ENCODE results near the gene TRIM66. TPM values are rescaled to one million over a fixed set of nuclear protein-coding genes. Genes with fewer than 3 reads are reported as not detected.
A peak's percentile ranks its signal among the peaks of the same experiment; 100 is the strongest.

TRIM66 gene
- total and polyA plus RNA-seq, 2 experiments from 2014 or later: 1.0 to 3.3 TPM

DNA sequence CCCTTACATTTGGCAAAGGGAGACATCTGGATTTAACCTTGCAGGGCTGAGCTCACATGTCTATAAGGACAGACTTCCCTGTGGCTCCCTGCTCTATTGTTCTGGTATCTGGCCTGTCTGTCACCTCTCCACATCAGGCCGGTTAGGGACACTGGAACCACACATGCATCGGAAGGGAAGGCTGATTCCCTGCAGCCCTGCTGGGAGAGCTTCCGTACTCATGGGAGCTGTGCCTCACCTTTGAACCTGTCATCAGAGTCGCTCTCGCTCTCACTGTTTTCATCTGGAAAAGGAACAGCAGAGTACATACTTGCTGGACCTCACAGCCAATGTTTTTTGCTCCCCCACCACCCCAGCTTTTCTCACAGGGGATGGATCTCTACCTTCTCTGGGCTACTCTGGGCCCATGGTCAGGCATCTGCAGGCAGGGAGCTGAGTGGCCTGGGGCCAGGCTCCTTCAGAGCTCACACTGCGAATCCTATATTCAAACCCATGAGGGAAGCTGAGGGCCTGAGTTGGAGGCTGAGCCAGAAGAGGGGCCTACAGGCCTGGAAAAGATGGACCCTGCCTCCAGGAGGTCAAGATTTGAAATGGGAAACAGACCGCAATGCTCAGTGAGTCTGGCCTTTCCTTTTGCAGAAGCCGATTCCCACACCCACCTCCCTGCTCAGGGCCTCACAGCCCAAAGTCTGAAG lies 31.4 kb upstream of the TRIM66 start:
- Histone ChIP-seq H2AFZ (no peak overlapping the region), H3K4me1 (ENCODE audit: insufficient read depth) (peaks cover 5% of the 10 kb centered on the region; the same call in 1 of the 2 replicates), H3K4me2 (no peak overlapping the region), H3K27ac (ENCODE audit: low read depth) (no peak overlapping the region), H3K36me3 (ENCODE audit: insufficient read depth) (no peaks in the 10 kb centered on the region), H3K79me2 (replicated peaks; ENCODE audit: insufficient read depth) (no peaks in the 10 kb centered on the region), H3K4me3 (no peak overlapping the region), H3F3A (replicated peaks; ENCODE audit: low read depth) (no peaks in the 10 kb centered on the region), H3K9me2 (ENCODE audit: insufficient read depth) (no peaks in the 10 kb centered on the region), H3K27me3 (ENCODE audit: insufficient read depth) (no peaks in the 10 kb centered on the region), H4K20me1 (replicated peaks; ENCODE audit: insufficient read depth) (no peaks in the 10 kb centered on the region)
- Mint-ChIP-seq H3K27me3 (ENCODE audit: insufficient read depth, low read depth, poor library complexity) (peaks cover 20% of the 10 kb centered on the region), H3K9me3 (no peaks in the 10 kb centered on the region), H3K4me3 (no peak overlapping the region), H3K4me1 (peaks cover 28% of the 10 kb centered on the region), H3K27ac (0 out of 2 replicates have a peak overlapping the region, but pooled peaks have one; percentile 59), H3K36me3 (ENCODE audit: low read depth) (peaks cover 12% of the 10 kb centered on the region)
- DNase-seq (ENCODE audit: low spot score): no peak
- no peak for ATAC-seq
- TF ChIP-seq EZH2phosphoT487 (IDR thresholded peaks at IDR 0.05; ENCODE audit: unreplicated experiment): no peak
- no peak for TF ChIP-seq CTCF (conservative IDR thresholded peaks at IDR 0.05; ENCODE audit: low read depth in 2 of 2)
- no peak for TF ChIP-seq ETS1 (IDR thresholded peaks at IDR 0.05)

DNA sequence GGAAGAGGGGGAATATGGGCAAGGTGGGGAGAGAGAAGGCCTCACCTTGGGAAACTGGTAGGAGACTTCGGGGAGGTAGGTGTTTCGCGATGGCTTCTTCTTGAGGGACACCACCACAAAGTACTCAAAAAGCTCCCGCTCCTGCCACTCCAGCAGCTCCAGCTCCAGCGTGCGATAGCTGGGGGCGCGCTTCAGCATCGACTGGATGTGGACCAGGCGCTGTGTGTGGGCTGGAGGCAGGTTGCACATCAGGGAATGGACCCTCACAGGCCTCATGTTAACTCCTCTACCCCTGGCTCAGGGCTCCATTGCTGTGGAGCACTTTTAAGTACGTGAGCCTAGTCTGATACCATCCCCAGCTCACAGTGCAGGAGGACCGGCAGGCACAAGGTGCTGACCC lies 30.0 kb upstream of the TRIM66 start:
- H3K4me2 ChIP-seq: no peak overlapping the region
- no peaks in the 10 kb centered on the region for H3K9me2 ChIP-seq (ENCODE audit: insufficient read depth)
- Mint-ChIP-seq H3K9me3 (no peaks in the 10 kb centered on the region), H3K27ac (no peak overlapping the region), H3K4me3 (no peak overlapping the region), H3K27me3 (ENCODE audit: insufficient read depth, low read depth, poor library complexity) (peaks cover 17% of the 10 kb centered on the region), H3K4me1 (peaks cover 22% of the 10 kb centered on the region), H3K36me3 (ENCODE audit: low read depth) (peaks cover 9% of the 10 kb centered on the region)
- H3F3A ChIP-seq (replicated peaks; ENCODE audit: low read depth): no peaks in the 10 kb centered on the region
- no peak for DNase-seq (ENCODE audit: low spot score)
- no peak overlapping the region for H2AFZ ChIP-seq
- H3K36me3 ChIP-seq (ENCODE audit: insufficient read depth): no peaks in the 10 kb centered on the region
- H3K4me1 ChIP-seq (ENCODE audit: insufficient read depth): peaks cover 12% of the 10 kb centered on the region
- no peaks in the 10 kb centered on the region for H4K20me1 ChIP-seq (replicated peaks; ENCODE audit: insufficient read depth)
- no peaks in the 10 kb centered on the region for H3K27me3 ChIP-seq (ENCODE audit: insufficient read depth)
- H3K27ac ChIP-seq (ENCODE audit: low read depth): no peak overlapping the region
- H3K79me2 ChIP-seq (replicated peaks; ENCODE audit: insufficient read depth): no peaks in the 10 kb centered on the region
- no peak for ATAC-seq
- H3K4me3 ChIP-seq: no peak overlapping the region
- TF ChIP-seq CREB1 (CRISPR knock-in tag; IDR thresholded peaks at IDR 0.05; ENCODE audit: low read depth) (no peak), JUNB (IDR thresholded peaks at IDR 0.05; ENCODE audit: unreplicated experiment) (no peak), EZH2 (IDR thresholded peaks at IDR 0.05; ENCODE audit: low read depth, unreplicated experiment) (no peak), POLR2AphosphoS5 (IDR thresholded peaks at IDR 0.05; ENCODE audit: low read depth) (no peak), ETS1 (IDR thresholded peaks at IDR 0.05) (no peak)
- TF ChIP-seq, protein P1, sequence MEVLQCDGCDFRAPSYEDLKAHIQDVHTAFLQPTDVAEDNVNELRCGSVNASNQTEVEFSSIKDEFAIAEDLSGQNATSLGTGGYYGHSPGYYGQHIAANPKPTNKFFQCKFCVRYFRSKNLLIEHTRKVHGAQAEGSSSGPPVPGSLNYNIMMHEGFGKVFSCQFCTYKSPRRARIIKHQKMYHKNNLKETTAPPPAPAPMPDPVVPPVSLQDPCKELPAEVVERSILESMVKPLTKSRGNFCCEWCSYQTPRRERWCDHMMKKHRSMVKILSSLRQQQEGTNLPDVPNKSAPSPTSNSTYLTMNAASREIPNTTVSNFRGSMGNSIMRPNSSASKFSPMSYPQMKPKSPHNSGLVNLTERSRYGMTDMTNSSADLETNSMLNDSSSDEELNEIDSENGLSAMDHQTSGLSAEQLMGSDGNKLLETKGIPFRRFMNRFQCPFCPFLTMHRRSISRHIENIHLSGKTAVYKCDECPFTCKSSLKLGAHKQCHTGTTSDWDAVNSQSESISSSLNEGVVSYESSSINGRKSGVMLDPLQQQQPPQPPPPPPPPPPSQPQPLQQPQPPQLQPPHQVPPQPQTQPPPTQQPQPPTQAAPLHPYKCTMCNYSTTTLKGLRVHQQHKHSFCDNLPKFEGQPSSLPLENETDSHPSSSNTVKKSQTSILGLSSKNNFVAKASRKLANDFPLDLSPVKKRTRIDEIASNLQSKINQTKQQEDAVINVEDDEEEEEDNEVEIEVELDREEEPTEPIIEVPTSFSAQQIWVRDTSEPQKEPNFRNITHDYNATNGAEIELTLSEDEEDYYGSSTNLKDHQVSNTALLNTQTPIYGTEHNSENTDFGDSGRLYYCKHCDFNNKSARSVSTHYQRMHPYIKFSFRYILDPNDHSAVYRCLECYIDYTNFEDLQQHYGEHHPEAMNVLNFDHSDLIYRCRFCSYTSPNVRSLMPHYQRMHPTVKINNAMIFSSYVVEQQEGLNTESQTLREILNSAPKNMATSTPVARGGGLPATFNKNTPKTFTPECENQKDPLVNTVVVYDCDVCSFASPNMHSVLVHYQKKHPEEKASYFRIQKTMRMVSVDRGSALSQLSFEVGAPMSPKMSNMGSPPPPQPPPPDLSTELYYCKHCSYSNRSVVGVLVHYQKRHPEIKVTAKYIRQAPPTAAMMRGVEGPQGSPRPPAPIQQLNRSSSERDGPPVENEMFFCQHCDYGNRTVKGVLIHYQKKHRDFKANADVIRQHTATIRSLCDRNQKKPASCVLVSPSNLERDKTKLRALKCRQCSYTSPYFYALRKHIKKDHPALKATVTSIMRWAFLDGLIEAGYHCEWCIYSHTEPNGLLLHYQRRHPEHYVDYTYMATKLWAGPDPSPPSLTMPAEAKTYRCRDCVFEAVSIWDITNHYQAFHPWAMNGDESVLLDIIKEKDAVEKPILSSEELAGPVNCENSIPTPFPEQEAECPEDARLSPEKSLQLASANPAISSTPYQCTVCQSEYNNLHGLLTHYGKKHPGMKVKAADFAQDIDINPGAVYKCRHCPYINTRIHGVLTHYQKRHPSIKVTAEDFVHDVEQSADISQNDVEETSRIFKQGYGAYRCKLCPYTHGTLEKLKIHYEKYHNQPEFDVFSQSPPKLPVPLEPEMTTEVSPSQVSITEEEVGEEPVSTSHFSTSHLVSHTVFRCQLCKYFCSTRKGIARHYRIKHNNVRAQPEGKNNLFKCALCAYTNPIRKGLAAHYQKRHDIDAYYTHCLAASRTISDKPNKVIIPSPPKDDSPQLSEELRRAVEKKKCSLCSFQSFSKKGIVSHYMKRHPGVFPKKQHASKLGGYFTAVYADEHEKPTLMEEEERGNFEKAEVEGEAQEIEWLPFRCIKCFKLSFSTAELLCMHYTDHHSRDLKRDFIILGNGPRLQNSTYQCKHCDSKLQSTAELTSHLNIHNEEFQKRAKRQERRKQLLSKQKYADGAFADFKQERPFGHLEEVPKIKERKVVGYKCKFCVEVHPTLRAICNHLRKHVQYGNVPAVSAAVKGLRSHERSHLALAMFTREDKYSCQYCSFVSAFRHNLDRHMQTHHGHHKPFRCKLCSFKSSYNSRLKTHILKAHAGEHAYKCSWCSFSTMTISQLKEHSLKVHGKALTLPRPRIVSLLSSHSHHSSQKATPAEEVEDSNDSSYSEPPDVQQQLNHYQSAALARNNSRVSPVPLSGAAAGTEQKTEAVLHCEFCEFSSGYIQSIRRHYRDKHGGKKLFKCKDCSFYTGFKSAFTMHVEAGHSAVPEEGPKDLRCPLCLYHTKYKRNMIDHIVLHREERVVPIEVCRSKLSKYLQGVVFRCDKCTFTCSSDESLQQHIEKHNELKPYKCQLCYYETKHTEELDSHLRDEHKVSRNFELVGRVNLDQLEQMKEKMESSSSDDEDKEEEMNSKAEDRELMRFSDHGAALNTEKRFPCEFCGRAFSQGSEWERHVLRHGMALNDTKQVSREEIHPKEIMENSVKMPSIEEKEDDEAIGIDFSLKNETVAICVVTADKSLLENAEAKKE (CRISPR knock-in tag; IDR thresholded peaks at IDR 0.05): no peak
